Prostate gland (tissue), 2 donors: ENCODE measurements around the gene MYO1B.

Experiments used
- POLR2A ChIP-seq: fragments of 450-650 bp; IDR thresholded peaks from one replicate; pipeline ENCODE4 v1.6.1; 2016; ENCODE audit warnings: antibody characterized with exemption, mild to moderate bottlenecking
- POLR2AphosphoS5 ChIP-seq: sonication (generic); formaldehyde crosslinking; IDR thresholded peaks from one replicate; pipeline ENCODE4 v1.6.1; 2017; ENCODE audit warnings: antibody characterized with exemption
- TF ChIP-seq, protein P1 (sequence below), 4 experiments: fragments of 200-600 bp in 2 of 4; fragments of 450-650 bp in 2 of 4; sonication (generic) in 2 of 4; IDR thresholded peaks; 1 replicate in 3 of 4; 2 replicates in 1 of 4; pipeline ENCODE4 v1.5.1; 2016 to 2019; ENCODE audit warnings: antibody characterized with exemption in 4 of 4, mild to moderate bottlenecking in 2 of 4, moderate library complexity in 2 of 4

GRCh38 chr2:191465766-191466420, 220.7 kb downstream of the MYO1B start:
- no peak for TF ChIP-seq POLR2A
- TF ChIP-seq, protein P1, sequence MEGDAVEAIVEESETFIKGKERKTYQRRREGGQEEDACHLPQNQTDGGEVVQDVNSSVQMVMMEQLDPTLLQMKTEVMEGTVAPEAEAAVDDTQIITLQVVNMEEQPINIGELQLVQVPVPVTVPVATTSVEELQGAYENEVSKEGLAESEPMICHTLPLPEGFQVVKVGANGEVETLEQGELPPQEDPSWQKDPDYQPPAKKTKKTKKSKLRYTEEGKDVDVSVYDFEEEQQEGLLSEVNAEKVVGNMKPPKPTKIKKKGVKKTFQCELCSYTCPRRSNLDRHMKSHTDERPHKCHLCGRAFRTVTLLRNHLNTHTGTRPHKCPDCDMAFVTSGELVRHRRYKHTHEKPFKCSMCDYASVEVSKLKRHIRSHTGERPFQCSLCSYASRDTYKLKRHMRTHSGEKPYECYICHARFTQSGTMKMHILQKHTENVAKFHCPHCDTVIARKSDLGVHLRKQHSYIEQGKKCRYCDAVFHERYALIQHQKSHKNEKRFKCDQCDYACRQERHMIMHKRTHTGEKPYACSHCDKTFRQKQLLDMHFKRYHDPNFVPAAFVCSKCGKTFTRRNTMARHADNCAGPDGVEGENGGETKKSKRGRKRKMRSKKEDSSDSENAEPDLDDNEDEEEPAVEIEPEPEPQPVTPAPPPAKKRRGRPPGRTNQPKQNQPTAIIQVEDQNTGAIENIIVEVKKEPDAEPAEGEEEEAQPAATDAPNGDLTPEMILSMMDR (IDR thresholded peaks at IDR 0.05), result no peak
- no peak for TF ChIP-seq POLR2AphosphoS5
